Measurements from ENCODE around the gene TIGD7.

TIGD7 gene

GRCh38 chr16:3304370-3304769, 860 bp downstream of the TIGD7 start:
- no peak for TF ChIP-seq CTCF (IDR thresholded peaks at IDR 0.05; ENCODE audit: extremely low read depth, insufficient read depth, missing control alignments)

GRCh38 chr16:3295783-3296182, 9.4 kb downstream of the TIGD7 start:
- in situ Hi-C loops (cut with MboI; ENCODE audit: low pct_unique_long_range_greater_than_20kb, low sequenced_read_pairs, unreplicated experiment): no loop called here
- no peak for DNase-seq (ENCODE audit: low spot score)
- TF ChIP-seq CTCF (IDR thresholded peaks at IDR 0.05; ENCODE audit: extremely low read depth, insufficient read depth, missing control alignments): no peak

More at GRCh38 chr16:3304370-3304769, 860 bp downstream of the TIGD7 start:
- no peak for DNase-seq (ENCODE audit: low spot score)
- in situ Hi-C loops (cut with MboI; ENCODE audit: low pct_unique_long_range_greater_than_20kb, low sequenced_read_pairs, unreplicated experiment): no loop called here

GRCh38 chr16:3295209-3295608, 10.0 kb downstream of the TIGD7 start:
- no peak for DNase-seq (ENCODE audit: low spot score)
- in situ Hi-C loops (cut with MboI; ENCODE audit: low pct_unique_long_range_greater_than_20kb, low sequenced_read_pairs, unreplicated experiment): no loop called here
- no peak for TF ChIP-seq CTCF (IDR thresholded peaks at IDR 0.05; ENCODE audit: extremely low read depth, insufficient read depth, missing control alignments)

- TF ChIP-seq CTCF (IDR thresholded peaks at IDR 0.05; ENCODE audit: extremely low read depth, insufficient read depth, missing control alignments): no peak
- in situ Hi-C loops (cut with MboI; ENCODE audit: low pct_unique_long_range_greater_than_20kb, low sequenced_read_pairs, unreplicated experiment): no loop called here
- no peak for DNase-seq (ENCODE audit: low spot score)
Observed at GRCh38 chr16:3292604-3293003, 12.6 kb downstream of the TIGD7 start.

GRCh38 chr16:3289998-3290673, 15.1 kb downstream of the TIGD7 start:
- TF ChIP-seq CTCF (IDR thresholded peaks at IDR 0.05; ENCODE audit: extremely low read depth, insufficient read depth, missing control alignments): no peak
- in situ Hi-C loops (cut with MboI; ENCODE audit: low pct_unique_long_range_greater_than_20kb, low sequenced_read_pairs, unreplicated experiment): no loop called here
- DNase-seq (ENCODE audit: low spot score): no peak

GRCh38 chr16:3285131-3285530, 20.1 kb downstream of the TIGD7 start:
- in situ Hi-C loops (cut with MboI; ENCODE audit: low pct_unique_long_range_greater_than_20kb, low sequenced_read_pairs, unreplicated experiment): no loop called here
- DNase-seq (ENCODE audit: low spot score): no peak
- TF ChIP-seq CTCF (IDR thresholded peaks at IDR 0.05; ENCODE audit: extremely low read depth, insufficient read depth, missing control alignments): no peak
